ENCODE data around the gene SPDEF.

SPDEF gene

GRCh38 chr6:34547701-34548644, 8.2 kb downstream of the SPDEF start:
- DNase-seq (ENCODE audit: low spot score), result no peak
- no peak for TF ChIP-seq CTCF (IDR thresholded peaks at IDR 0.05)
- no peak overlapping the region for H3K27ac ChIP-seq

GRCh38 chr6:34546551-34547321, 9.4 kb downstream of the SPDEF start:
- no peak for TF ChIP-seq CTCF (IDR thresholded peaks at IDR 0.05)
- DNase-seq (ENCODE audit: low spot score), result no peak
- no peak overlapping the region for H3K4me3 ChIP-seq
- no peak overlapping the region for H3K27ac ChIP-seq

More at GRCh38 chr6:34547701-34548644, 8.2 kb downstream of the SPDEF start:
- H3K4me3 ChIP-seq, result no peak overlapping the region

- Histone ChIP-seq H3K27ac (no peak overlapping the region), H3K4me3 (no peak overlapping the region)
- no peak for DNase-seq (ENCODE audit: low spot score)
- TF ChIP-seq CTCF (IDR thresholded peaks at IDR 0.05), result no peak
Observed at GRCh38 chr6:34544776-34545471, 11.2 kb downstream of the SPDEF start.

- H3K4me3 ChIP-seq, result no peak overlapping the region
- no peak overlapping the region for H3K27ac ChIP-seq
- DNase-seq (ENCODE audit: low spot score), result no peak
- no peak for TF ChIP-seq CTCF (IDR thresholded peaks at IDR 0.05)
Observed at GRCh38 chr6:34544052-34544604, 12.0 kb downstream of the SPDEF start.

GRCh38 chr6:34543421-34543820, 12.7 kb downstream of the SPDEF start:
- no peak for DNase-seq (ENCODE audit: low spot score)
- no peak for TF ChIP-seq CTCF (IDR thresholded peaks at IDR 0.05)
- Histone ChIP-seq H3K4me3 (no peak overlapping the region), H3K27ac (no peak overlapping the region)

GRCh38 chr6:34540841-34541240, 15.3 kb downstream of the SPDEF start:
- no peak for DNase-seq (ENCODE audit: low spot score)
- Histone ChIP-seq H3K27ac (no peak overlapping the region), H3K4me3 (no peak overlapping the region)
- no peak for TF ChIP-seq CTCF (IDR thresholded peaks at IDR 0.05)
